K562 (cell line): ENCODE results near the gene MYO9A. TPM values are rescaled to one million over a fixed set of nuclear protein-coding genes. Genes with fewer than 3 reads are reported as not detected.

ENCODE experiments used
- ATAC-seq: fragments of 200-7000 bp; cut with Tn5 transposase; 3 replicates; pipeline ENCODE4 v1.9.1; 2020; ENCODE audit warnings: moderate library complexity
- BruUV-seq: library from RNA; stranded (reverse); fragments of 400-500 nt; replicated peaks from 2 replicates; lab custom pipeline; 2021; lab: Mats Ljungman, UMichigan
- CTCF ChIA-PET: fragments of 300-600 bp; formaldehyde crosslinking; extraction: SDS; loops from one replicate; lab custom pipeline; 2021; ENCODE audit warnings: low intra/inter-chr PET ratio; lab: Yijun Ruan, JAX
- POLR2A ChIA-PET: fragments of 300-600, 350-650 bp; sonication (Branson Sonifier 250); formaldehyde crosslinking; extraction: SDS; loops from one replicate; lab custom pipeline; 2021; ENCODE audit warnings: antibody characterized with exemption, inconsistent platforms; lab: Yijun Ruan, JAX
- DNase-seq, 4 experiments: peaks; one replicate each; pipeline versions ENCODE4 v3.0.0 to v3.0.0-alpha.2; 2011 to 2018; ENCODE audit warnings: low spot score in 3 of 4, mixed read lengths in 3 of 4; ENCODE audit errors: extremely low read depth in 1 of 4
- FAIRE-seq: peaks from 2 replicates; lab custom pipeline; 2011; peaks lifted over from hg19 to GRCh38; lab: Jason Lieb, UNC
- H2AFZ ChIP-seq: 2 replicates; pipeline ENCODE4 v1.6.0; 2011; ENCODE audit warnings: low read depth, low read length, control low read depth, inconsistent platforms
- H3K27ac ChIP-seq: fragments of 200-600 bp; 3 replicates; pipeline ENCODE4 v1.8.0; 2011; ENCODE audit warnings: low read depth, mild to moderate bottlenecking, control low read depth, inconsistent platforms, low read length, moderate library complexity, mixed read lengths; ENCODE audit errors: extremely low read depth
- H3K27me3 ChIP-seq, 2 experiments: fragments of 300-600 bp in 1 of 2; 2 replicates in 1 of 2; 3 replicates in 1 of 2; pipeline versions ENCODE4 v1.6.0 to v1.8.0; 2011; ENCODE audit warnings: inconsistent platforms in 2 of 2, low read length in 2 of 2, mild to moderate bottlenecking in 1 of 2, mixed read lengths in 1 of 2, moderate library complexity in 1 of 2; ENCODE audit not compliant: control insufficient read depth in 2 of 2, insufficient read depth in 2 of 2
- H3K36me3 ChIP-seq: fragments of 300-600 bp; 3 replicates; pipeline ENCODE4 v1.8.0; 2011; ENCODE audit warnings: mild to moderate bottlenecking, low read length, inconsistent platforms; ENCODE audit not compliant: control insufficient read depth, insufficient read depth
- H3K4me1 ChIP-seq, 2 experiments: fragments of 200-600 bp in 1 of 2; replicated peaks in 1 of 2; 2 replicates in 1 of 2; 3 replicates in 1 of 2; pipeline versions ENCODE4 v1.5.1 to v1.8.0; 2011; ENCODE audit warnings: inconsistent platforms in 2 of 2, low read length in 2 of 2, mild to moderate bottlenecking in 1 of 2, mixed read lengths in 1 of 2, moderate library complexity in 1 of 2; ENCODE audit not compliant: control insufficient read depth in 2 of 2, insufficient read depth in 2 of 2
- H3K4me2 ChIP-seq: 2 replicates; pipeline ENCODE4 v1.6.1; 2011; ENCODE audit warnings: low read length, control low read depth, inconsistent platforms, mixed read lengths; ENCODE audit not compliant: insufficient read depth
- H3K4me3 ChIP-seq: fragments of 200-600 bp; sonication (generic), shearing (Covaris generic); 2 replicates; pipeline ENCODE4 v1.5.1; 2016; ENCODE audit warnings: control low read depth, inconsistent platforms
- H3K79me2 ChIP-seq: fragments of 200-600 bp; 3 replicates; pipeline ENCODE4 v1.8.0; 2011; ENCODE audit warnings: low read length, inconsistent platforms; ENCODE audit not compliant: control insufficient read depth, insufficient read depth
- H3K9ac ChIP-seq, 2 experiments: 2 replicates each; pipeline versions ENCODE4 v1.6.0 to v1.6.1; 2011; ENCODE audit warnings: low read depth in 2 of 2, low read length in 2 of 2, control low read depth in 1 of 2, inconsistent platforms in 1 of 2, mild to moderate bottlenecking in 1 of 2, mixed read lengths in 1 of 2; ENCODE audit not compliant: insufficient read depth in 1 of 2
- H3K9me1 ChIP-seq: one replicate; pipeline ENCODE4 v1.6.0; 2011; ENCODE audit warnings: inconsistent platforms, mild to moderate bottlenecking, low read length, moderate library complexity; ENCODE audit not compliant: control insufficient read depth, insufficient read depth
- H3K9me3 ChIP-seq: replicated peaks from 2 replicates; pipeline ENCODE4 v1.5.1; 2011; ENCODE audit warnings: low read depth, low read length, inconsistent platforms; ENCODE audit not compliant: control insufficient read depth, insufficient read depth
- H4K20me1 ChIP-seq: replicated peaks from 2 replicates; pipeline ENCODE4 v1.6.1; 2011; ENCODE audit warnings: low read length, inconsistent platforms, mixed read lengths; ENCODE audit not compliant: control insufficient read depth, insufficient read depth
- ARID1B ChIP-seq: fragments of 450-650 bp; IDR thresholded peaks from 2 replicates; pipeline ENCODE4 v1.6.1; 2016; ENCODE audit warnings: antibody characterized with exemption, mild to moderate bottlenecking, inconsistent platforms
- CCNT2 ChIP-seq: IDR thresholded peaks from 2 replicates; pipeline ENCODE4 v1.6.1; 2011; ENCODE audit warnings: borderline replicate concordance, low read depth, mild to moderate bottlenecking, moderate library complexity, mixed read lengths, low read length; ENCODE audit not compliant: insufficient read length; ENCODE audit errors: extremely low read depth
- FOS ChIP-seq: IDR thresholded peaks from 3 replicates; pipeline ENCODE4 v1.6.1; 2011; ENCODE audit not compliant: insufficient read length; ENCODE audit errors: extremely low read depth
- HLTF ChIP-seq: fragments of 450-650 bp; IDR thresholded peaks from 2 replicates; pipeline ENCODE4 v1.6.1; 2016
- KLF10 ChIP-seq: fragments of 250-450 bp; sonication (Bioruptor Pico); IDR thresholded peaks from 2 replicates; pipeline ENCODE4 v1.6.1; 2021; ENCODE audit warnings: matching md5 sums
- LEF1 ChIP-seq: fragments of 450-650 bp; IDR thresholded peaks from 2 replicates; pipeline ENCODE4 v1.6.1; 2016; ENCODE audit warnings: mild to moderate bottlenecking
- NFIC ChIP-seq: fragments of 450-650 bp; IDR thresholded peaks from 2 replicates; pipeline ENCODE4 v1.6.1; 2017; ENCODE audit warnings: mild to moderate bottlenecking, inconsistent platforms
- RBM22 ChIP-seq: fragments of 200-400 bp; formaldehyde crosslinking; IDR thresholded peaks from 2 replicates; pipeline ENCODE4 v1.6.1; 2018; ENCODE audit warnings: low read length, low read depth; ENCODE audit not compliant: poor library complexity, severe bottlenecking
- ZNF146 ChIP-seq: IDR thresholded peaks from one replicate; pipeline ENCODE4 v1.6.1; 2018; ENCODE audit warnings: missing compliant biosample characterization; ENCODE audit not compliant: unreplicated experiment
- ZNF253 ChIP-seq: fragments of 250-450 bp; sonication (Bioruptor Pico); conservative IDR thresholded peaks from 2 replicates; pipeline ENCODE4 v1.6.1; 2021; ENCODE audit warnings: mild to moderate bottlenecking
- ZNF766 ChIP-seq: fragments of 200-800 bp; sonication (Bioruptor generic); conservative IDR thresholded peaks from 2 replicates; pipeline ENCODE4 v1.6.1; 2016; ENCODE audit warnings: missing genetic modification characterization, missing compliant biosample characterization
- WGBS: fragments of 100-300 bp; shearing (Covaris generic); methylation state at CpG from one replicate; pipeline ENCODE4 v1.1.6; 2016; ENCODE audit warnings: low coverage, mixed read lengths; ENCODE audit not compliant: insufficient coverage; ENCODE audit errors: missing lambda C conversion rate; 5-methylcytosine and 5-hydroxymethylcytosine counted together
- in situ Hi-C: fragments of 300-500 bp; cut with MboI; formaldehyde crosslinking; loops from 4 replicates; pipeline ENCODE4 v1.15.0; 2018; ENCODE audit warnings: inconsistent platforms, mixed read lengths
- intact Hi-C: fragments of 100-400 bp; cut with micrococcal nuclease; formaldehyde crosslinking; loops from 2 replicates; pipeline ENCODE4 v1.14.2; 2022
- polyA plus RNA-seq, 8 experiments: library from polyadenylated mRNA; depleted of rRNA in 4 of 8; stranded (reverse) in 5 of 8; unstranded in 3 of 8; fragments of >200 nt; fragmentation: Nextera tagmentation in 2 of 8; fragmentation: Illumina TruSeq in 1 of 8; extraction: Ambion mirVana in 2 of 8; extraction: Trizol in 1 of 8; gene quantifications; 2 replicates each; pipeline versions ENCODE4 v1.2.1 to v1.2.3, GENCODE V29; 2011 to 2014; ENCODE audit warnings: inconsistent platforms in 1 of 8, missing spikeins in 1 of 8
- total RNA-seq, 7 experiments: library from RNA; depleted of rRNA in 6 of 7; stranded (reverse); fragments of >200 nt in 6 of 7; fragmentation: Illumina TruSeq in 2 of 7; extraction: Trizol in 2 of 7; gene quantifications; 2 replicates each; pipeline versions ENCODE4 v1.2.1 to v1.2.3, GENCODE V29; 2011 to 2021; ENCODE audit warnings: low replicate concordance in 1 of 7
- TF ChIP-seq, protein P1 (sequence below): sonication (generic); formaldehyde crosslinking; IDR thresholded peaks from 2 replicates; pipeline ENCODE4 v1.8.0; 2022; ENCODE audit warnings: mild to moderate bottlenecking, missing genetic modification reagents
- TF ChIP-seq, protein P2 (sequence below): fragments of 200-800 bp; sonication (Bioruptor generic); IDR thresholded peaks from 2 replicates; pipeline ENCODE4 v1.6.1; 2017; ENCODE audit warnings: missing genetic modification characterization, missing compliant biosample characterization
- TF ChIP-seq, protein P3 (sequence below): sonication (generic); formaldehyde crosslinking; IDR thresholded peaks from 2 replicates; pipeline ENCODE4 v1.8.1; 2023; ENCODE audit warnings: missing genetic modification reagents, mild to moderate bottlenecking, borderline replicate concordance
- TF ChIP-seq, protein P4 (sequence below): sonication (generic); formaldehyde crosslinking; IDR thresholded peaks from 2 replicates; pipeline ENCODE4 v1.9.0; 2022; ENCODE audit warnings: mild to moderate bottlenecking, missing genetic modification reagents

MYO9A gene
- total and polyA plus RNA-seq, 9 of the 15 experiments (the other 6 are each of a cell fraction or from before 2014, with no cell fraction given) = 1.9 to 15.4 (median 5.8) TPM

DNA sequence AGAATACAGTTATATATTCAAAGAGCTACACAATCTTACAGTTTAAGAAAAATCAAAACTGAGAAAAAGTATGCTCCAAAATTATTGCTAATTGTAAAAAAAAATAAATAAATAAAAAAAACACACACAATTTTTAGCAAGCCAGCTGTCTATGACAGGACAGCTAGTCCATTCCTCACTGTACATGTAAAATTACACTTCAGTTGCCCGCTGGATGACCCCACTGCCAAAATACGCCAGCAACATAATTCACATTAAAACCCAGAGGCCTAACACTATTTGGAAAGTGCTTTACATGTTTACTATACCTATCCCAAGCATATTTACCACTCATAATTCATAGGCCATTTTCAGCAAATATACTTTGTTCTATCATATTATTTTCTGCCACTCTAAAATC lies 5.8 kb downstream of the MYO9A start:
- ATAC-seq (no peak), FAIRE-seq (no peak), DNase-seq (no peak)
- CTCF ChIA-PET = interaction anchor here (0.6 kb wide), 1 partner anchor 614 kb away, joined by 4 read pairs; no protein-coding TSS in a partner anchor
- BruUV-seq = no TSS peak
- intact Hi-C loops = no loop called here
- Histone ChIP-seq H3K4me2 (no peak overlapping the region), H3K27ac (no peak overlapping the region), H3K4me3 (no peak overlapping the region), H4K20me1 (no peaks in the 10 kb centered on the region), H3K79me2 (peaks cover 13% of the 10 kb centered on the region), H3K36me3 (no peaks in the 10 kb centered on the region), H2AFZ (no peak overlapping the region), H3K9me3 (no peaks in the 10 kb centered on the region), H3K4me1 (peaks cover 2 to 3% of the 10 kb centered on the region in 2 experiments; a peak in 3 of 5 replicates), H3K9me1 (no peaks in the 10 kb centered on the region), H3K27me3 (no peaks in the 10 kb centered on the region), H3K9ac (no peak overlapping the region)
- in situ Hi-C loops = no loop called here
- POLR2A ChIA-PET = interaction anchor here (2.2 kb wide), 1 partner anchor 20 kb away, joined by 5 read pairs; no protein-coding TSS in a partner anchor
- 64% methylated on average over 2 of the region's 2 CpGs for WGBS
- no peak for TF ChIP-seq FOS
- TF ChIP-seq, protein P1, sequence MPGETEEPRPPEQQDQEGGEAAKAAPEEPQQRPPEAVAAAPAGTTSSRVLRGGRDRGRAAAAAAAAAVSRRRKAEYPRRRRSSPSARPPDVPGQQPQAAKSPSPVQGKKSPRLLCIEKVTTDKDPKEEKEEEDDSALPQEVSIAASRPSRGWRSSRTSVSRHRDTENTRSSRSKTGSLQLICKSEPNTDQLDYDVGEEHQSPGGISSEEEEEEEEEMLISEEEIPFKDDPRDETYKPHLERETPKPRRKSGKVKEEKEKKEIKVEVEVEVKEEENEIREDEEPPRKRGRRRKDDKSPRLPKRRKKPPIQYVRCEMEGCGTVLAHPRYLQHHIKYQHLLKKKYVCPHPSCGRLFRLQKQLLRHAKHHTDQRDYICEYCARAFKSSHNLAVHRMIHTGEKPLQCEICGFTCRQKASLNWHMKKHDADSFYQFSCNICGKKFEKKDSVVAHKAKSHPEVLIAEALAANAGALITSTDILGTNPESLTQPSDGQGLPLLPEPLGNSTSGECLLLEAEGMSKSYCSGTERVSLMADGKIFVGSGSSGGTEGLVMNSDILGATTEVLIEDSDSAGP (CRISPR knock-in tag) = no peak
- TF ChIP-seq LEF1 = no peak
- no peak for TF ChIP-seq HLTF
- TF ChIP-seq ARID1B = no peak
- TF ChIP-seq ZNF146 (CRISPR knock-in tag) = no peak
- TF ChIP-seq CCNT2 = no peak
- TF ChIP-seq, protein P2, sequence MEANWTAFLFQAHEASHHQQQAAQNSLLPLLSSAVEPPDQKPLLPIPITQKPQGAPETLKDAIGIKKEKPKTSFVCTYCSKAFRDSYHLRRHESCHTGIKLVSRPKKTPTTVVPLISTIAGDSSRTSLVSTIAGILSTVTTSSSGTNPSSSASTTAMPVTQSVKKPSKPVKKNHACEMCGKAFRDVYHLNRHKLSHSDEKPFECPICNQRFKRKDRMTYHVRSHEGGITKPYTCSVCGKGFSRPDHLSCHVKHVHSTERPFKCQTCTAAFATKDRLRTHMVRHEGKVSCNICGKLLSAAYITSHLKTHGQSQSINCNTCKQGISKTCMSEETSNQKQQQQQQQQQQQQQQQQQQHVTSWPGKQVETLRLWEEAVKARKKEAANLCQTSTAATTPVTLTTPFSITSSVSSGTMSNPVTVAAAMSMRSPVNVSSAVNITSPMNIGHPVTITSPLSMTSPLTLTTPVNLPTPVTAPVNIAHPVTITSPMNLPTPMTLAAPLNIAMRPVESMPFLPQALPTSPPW (CRISPR knock-in tag) = no peak
- TF ChIP-seq KLF10 (CRISPR knock-in tag) = no peak
- TF ChIP-seq ZNF253 (CRISPR knock-in tag) = no peak
- TF ChIP-seq RBM22 = no peak
- TF ChIP-seq ZNF766 (CRISPR knock-in tag) = no peak
- TF ChIP-seq NFIC = no peak
- TF ChIP-seq, protein P3, sequence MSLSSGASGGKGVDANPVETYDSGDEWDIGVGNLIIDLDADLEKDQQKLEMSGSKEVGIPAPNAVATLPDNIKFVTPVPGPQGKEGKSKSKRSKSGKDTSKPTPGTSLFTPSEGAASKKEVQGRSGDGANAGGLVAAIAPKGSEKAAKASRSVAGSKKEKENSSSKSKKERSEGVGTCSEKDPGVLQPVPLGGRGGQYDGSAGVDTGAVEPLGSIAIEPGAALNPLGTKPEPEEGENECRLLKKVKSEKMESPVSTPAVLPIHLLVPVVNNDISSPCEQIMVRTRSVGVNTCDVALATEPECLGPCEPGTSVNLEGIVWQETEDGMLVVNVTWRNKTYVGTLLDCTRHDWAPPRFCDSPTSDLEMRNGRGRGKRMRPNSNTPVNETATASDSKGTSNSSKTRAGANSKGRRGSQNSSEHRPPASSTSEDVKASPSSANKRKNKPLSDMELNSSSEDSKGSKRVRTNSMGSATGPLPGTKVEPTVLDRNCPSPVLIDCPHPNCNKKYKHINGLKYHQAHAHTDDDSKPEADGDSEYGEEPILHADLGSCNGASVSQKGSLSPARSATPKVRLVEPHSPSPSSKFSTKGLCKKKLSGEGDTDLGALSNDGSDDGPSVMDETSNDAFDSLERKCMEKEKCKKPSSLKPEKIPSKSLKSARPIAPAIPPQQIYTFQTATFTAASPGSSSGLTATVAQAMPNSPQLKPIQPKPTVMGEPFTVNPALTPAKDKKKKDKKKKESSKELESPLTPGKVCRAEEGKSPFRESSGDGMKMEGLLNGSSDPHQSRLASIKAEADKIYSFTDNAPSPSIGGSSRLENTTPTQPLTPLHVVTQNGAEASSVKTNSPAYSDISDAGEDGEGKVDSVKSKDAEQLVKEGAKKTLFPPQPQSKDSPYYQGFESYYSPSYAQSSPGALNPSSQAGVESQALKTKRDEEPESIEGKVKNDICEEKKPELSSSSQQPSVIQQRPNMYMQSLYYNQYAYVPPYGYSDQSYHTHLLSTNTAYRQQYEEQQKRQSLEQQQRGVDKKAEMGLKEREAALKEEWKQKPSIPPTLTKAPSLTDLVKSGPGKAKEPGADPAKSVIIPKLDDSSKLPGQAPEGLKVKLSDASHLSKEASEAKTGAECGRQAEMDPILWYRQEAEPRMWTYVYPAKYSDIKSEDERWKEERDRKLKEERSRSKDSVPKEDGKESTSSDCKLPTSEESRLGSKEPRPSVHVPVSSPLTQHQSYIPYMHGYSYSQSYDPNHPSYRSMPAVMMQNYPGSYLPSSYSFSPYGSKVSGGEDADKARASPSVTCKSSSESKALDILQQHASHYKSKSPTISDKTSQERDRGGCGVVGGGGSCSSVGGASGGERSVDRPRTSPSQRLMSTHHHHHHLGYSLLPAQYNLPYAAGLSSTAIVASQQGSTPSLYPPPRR (CRISPR knock-in tag) = no peak
- TF ChIP-seq, protein P4, sequence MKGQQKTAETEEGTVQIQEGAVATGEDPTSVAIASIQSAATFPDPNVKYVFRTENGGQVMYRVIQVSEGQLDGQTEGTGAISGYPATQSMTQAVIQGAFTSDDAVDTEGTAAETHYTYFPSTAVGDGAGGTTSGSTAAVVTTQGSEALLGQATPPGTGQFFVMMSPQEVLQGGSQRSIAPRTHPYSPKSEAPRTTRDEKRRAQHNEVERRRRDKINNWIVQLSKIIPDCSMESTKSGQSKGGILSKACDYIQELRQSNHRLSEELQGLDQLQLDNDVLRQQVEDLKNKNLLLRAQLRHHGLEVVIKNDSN = no peak
